NCI-H226 (cell line): ENCODE data around the gene FZD1.
A peak's percentile ranks its signal among the peaks of the same experiment; 100 is the strongest.

Experiments
- DNase-seq: peaks from one replicate; pipeline ENCODE4 v3.0.0-alpha.2; 2015

The FZD1 gene

GRCh38 chr7:91265693-91266066 lies 1.4 kb downstream of the FZD1 start:
- no peak for DNase-seq

GRCh38 chr7:91266067-91266688 lies 1.9 kb downstream of the FZD1 start:
- no peak for DNase-seq

GRCh38 chr7:91266689-91267090 lies 2.5 kb downstream of the FZD1 start:
- DNase-seq, result no peak

GRCh38 chr7:91267171-91267955 lies 3.1 kb downstream of the FZD1 start:
- peak; percentile 86 for DNase-seq

- no peak for DNase-seq
These were observed 6.1 kb downstream of the FZD1 start for GRCh38 chr7:91270372-91270771.

GRCh38 chr7:91276909-91277308 lies 12.7 kb downstream of the FZD1 start:
- peak; percentile 22 for DNase-seq

GRCh38 chr7:91280185-91280584 lies 16.0 kb downstream of the FZD1 start:
- no peak for DNase-seq

GRCh38 chr7:91280604-91281003 lies 16.4 kb downstream of the FZD1 start:
- DNase-seq, result no peak

- DNase-seq, result peak; percentile 50
These were observed 21.6 kb downstream of the FZD1 start for GRCh38 chr7:91285696-91286355.

- DNase-seq, result no peak
These were observed 22.2 kb downstream of the FZD1 start for GRCh38 chr7:91286432-91286831.

GRCh38 chr7:91287371-91288084 lies 23.3 kb downstream of the FZD1 start:
- DNase-seq, result no peak

GRCh38 chr7:91288208-91288824 lies 24.1 kb downstream of the FZD1 start:
- DNase-seq, result no peak

GRCh38 chr7:91289633-91290254 lies 25.5 kb downstream of the FZD1 start:
- no peak for DNase-seq

- DNase-seq, result no peak
These were observed 27.1 kb downstream of the FZD1 start for GRCh38 chr7:91291302-91291701.

GRCh38 chr7:91291902-91292301 lies 27.7 kb downstream of the FZD1 start:
- DNase-seq, result no peak

GRCh38 chr7:91292506-91292905 lies 28.3 kb downstream of the FZD1 start:
- no peak for DNase-seq

- no peak for DNase-seq
These were observed 28.9 kb downstream of the FZD1 start for GRCh38 chr7:91293136-91293535.

- DNase-seq, result no peak
These were observed 29.6 kb downstream of the FZD1 start for GRCh38 chr7:91293840-91294239.

- no peak for DNase-seq
These were observed 30.5 kb downstream of the FZD1 start for GRCh38 chr7:91294639-91295220.

GRCh38 chr7:91295576-91295975 lies 31.3 kb downstream of the FZD1 start:
- no peak for DNase-seq

GRCh38 chr7:91297939-91298338 lies 33.7 kb downstream of the FZD1 start:
- no peak for DNase-seq
